ENCODE measurements around the gene USP3. TPM values are rescaled to one million over a fixed set of nuclear protein-coding genes. Genes with fewer than 3 reads are reported as not detected.

The USP3 gene
- total and polyA plus RNA-seq, 9 of the 15 experiments (the other 6 are each of a cell fraction or from before 2014, with no cell fraction given): 17.3 to 54.3 (median 34.8) TPM

DNA sequence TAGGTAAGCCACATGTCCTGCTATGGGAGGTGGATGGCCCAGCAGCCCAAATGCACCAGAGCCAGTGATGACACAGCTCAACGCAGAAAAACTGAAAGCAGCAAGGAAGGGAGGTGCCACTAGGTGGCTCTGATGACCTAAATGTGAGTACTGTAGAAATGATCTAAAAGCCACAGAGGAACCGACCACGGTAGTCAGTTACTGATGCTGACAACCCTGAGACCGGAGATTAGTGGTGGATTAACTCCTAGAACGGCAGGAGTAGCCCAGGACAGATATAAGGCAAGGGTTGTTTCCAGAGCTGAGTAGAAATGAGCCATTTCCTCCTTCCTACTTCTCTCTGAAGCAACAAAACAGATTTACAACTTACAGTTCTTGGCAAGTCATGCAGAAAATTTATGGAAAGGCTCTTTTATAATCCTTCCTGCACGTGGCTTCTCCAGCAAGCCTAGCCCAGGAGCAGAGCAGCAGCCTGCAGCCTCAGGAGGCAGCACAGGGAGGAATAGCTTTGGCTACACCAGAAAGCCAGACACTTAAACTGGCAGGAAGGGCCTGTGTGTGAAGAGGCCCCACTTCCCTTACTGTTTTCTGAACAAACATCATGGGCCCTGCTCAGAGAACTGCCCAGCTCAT, 105.9 kb downstream of the USP3 start (continued):
- TF ChIP-seq, protein P1, sequence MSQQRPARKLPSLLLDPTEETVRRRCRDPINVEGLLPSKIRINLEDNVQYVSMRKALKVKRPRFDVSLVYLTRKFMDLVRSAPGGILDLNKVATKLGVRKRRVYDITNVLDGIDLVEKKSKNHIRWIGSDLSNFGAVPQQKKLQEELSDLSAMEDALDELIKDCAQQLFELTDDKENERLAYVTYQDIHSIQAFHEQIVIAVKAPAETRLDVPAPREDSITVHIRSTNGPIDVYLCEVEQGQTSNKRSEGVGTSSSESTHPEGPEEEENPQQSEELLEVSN (IDR thresholded peaks at IDR 0.05; ENCODE audit: borderline replicate concordance in 1 of 2, extremely low read depth in 1 of 2, insufficient read depth in 1 of 2, insufficient read length in 1 of 2, low read depth in 1 of 2, low read length in 1 of 2, poor library complexity in 1 of 2, severe bottlenecking in 1 of 2): no peak
- no peak for TF ChIP-seq SRSF3 (IDR thresholded peaks at IDR 0.05; ENCODE audit: insufficient read depth, low read length)
- peak; percentile 63 for TF ChIP-seq MAFK (IDR thresholded peaks at IDR 0.05; ENCODE audit: low read length)
- TF ChIP-seq MED1 (CRISPR knock-in tag; IDR thresholded peaks at IDR 0.05; ENCODE audit: borderline replicate concordance): no peak
- TF ChIP-seq ZNF224 (CRISPR knock-in tag; IDR thresholded peaks at IDR 0.05): no peak
- no peak for TF ChIP-seq HMGN3 (IDR thresholded peaks at IDR 0.05; ENCODE audit: borderline replicate concordance, extremely low read depth, insufficient read length, low read depth, low read length)
- TF ChIP-seq ZNF282 (CRISPR knock-in tag; IDR thresholded peaks at IDR 0.05): no peak
- no peak for TF ChIP-seq POLR2B (IDR thresholded peaks at IDR 0.05; ENCODE audit: low read depth, partially characterized antibody)
- TF ChIP-seq MCM2 (IDR thresholded peaks at IDR 0.05; ENCODE audit: low read depth): no peak
- TF ChIP-seq RBM14 (IDR thresholded peaks at IDR 0.05; ENCODE audit: borderline replicate concordance, insufficient read depth, low read depth, low read length): no peak
- TF ChIP-seq, protein P2, sequence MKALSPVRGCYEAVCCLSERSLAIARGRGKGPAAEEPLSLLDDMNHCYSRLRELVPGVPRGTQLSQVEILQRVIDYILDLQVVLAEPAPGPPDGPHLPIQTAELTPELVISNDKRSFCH (CRISPR knock-in tag; IDR thresholded peaks at IDR 0.05): no peak
- TF ChIP-seq, protein P2 (tag; IDR thresholded peaks at IDR 0.05): no peak
- TF ChIP-seq SIN3B (IDR thresholded peaks at IDR 0.05; ENCODE audit: low read depth): no peak
- TF ChIP-seq RBM39 (optimal IDR thresholded peaks at IDR 0.05; ENCODE audit: low read depth, low read length): no peak
- peak; percentile 67 to 86 for TF ChIP-seq RAD21 (CRISPR knock-in tag; conservative IDR thresholded peaks at IDR 0.05 in 1 of 2, IDR thresholded peaks at IDR 0.05 in 1 of 2)
- TF ChIP-seq, protein P3, sequence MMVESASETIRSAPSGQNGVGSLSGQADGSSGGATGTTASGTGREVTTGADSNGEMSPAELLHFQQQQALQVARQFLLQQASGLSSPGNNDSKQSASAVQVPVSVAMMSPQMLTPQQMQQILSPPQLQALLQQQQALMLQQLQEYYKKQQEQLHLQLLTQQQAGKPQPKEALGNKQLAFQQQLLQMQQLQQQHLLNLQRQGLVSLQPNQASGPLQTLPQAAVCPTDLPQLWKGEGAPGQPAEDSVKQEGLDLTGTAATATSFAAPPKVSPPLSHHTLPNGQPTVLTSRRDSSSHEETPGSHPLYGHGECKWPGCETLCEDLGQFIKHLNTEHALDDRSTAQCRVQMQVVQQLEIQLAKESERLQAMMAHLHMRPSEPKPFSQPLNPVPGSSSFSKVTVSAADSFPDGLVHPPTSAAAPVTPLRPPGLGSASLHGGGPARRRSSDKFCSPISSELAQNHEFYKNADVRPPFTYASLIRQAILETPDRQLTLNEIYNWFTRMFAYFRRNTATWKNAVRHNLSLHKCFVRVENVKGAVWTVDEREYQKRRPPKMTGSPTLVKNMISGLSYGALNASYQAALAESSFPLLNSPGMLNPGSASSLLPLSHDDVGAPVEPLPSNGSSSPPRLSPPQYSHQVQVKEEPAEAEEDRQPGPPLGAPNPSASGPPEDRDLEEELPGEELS (CRISPR knock-in tag; IDR thresholded peaks at IDR 0.05; ENCODE audit: borderline replicate concordance): no peak
- TF ChIP-seq, protein P4, sequence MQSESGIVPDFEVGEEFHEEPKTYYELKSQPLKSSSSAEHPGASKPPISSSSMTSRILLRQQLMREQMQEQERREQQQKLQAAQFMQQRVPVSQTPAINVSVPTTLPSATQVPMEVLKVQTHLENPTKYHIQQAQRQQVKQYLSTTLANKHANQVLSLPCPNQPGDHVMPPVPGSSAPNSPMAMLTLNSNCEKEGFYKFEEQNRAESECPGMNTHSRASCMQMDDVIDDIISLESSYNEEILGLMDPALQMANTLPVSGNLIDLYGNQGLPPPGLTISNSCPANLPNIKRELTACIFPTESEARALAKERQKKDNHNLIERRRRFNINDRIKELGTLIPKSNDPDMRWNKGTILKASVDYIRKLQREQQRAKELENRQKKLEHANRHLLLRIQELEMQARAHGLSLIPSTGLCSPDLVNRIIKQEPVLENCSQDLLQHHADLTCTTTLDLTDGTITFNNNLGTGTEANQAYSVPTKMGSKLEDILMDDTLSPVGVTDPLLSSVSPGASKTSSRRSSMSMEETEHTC (IDR thresholded peaks at IDR 0.05): no peak
- no peak for TF ChIP-seq EWSR1 (IDR thresholded peaks at IDR 0.05; ENCODE audit: borderline replicate concordance, low read depth, partially characterized antibody)
- TF ChIP-seq NBN (IDR thresholded peaks at IDR 0.05; ENCODE audit: low read depth): no peak
- TF ChIP-seq THRAP3 (IDR thresholded peaks at IDR 0.05; ENCODE audit: borderline replicate concordance): no peak
- TF ChIP-seq, protein P5, sequence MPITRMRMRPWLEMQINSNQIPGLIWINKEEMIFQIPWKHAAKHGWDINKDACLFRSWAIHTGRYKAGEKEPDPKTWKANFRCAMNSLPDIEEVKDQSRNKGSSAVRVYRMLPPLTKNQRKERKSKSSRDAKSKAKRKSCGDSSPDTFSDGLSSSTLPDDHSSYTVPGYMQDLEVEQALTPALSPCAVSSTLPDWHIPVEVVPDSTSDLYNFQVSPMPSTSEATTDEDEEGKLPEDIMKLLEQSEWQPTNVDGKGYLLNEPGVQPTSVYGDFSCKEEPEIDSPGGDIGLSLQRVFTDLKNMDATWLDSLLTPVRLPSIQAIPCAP (CRISPR knock-in tag; IDR thresholded peaks at IDR 0.05; ENCODE audit: borderline replicate concordance): no peak

Measured in K562 (cell line).